Measurements from ENCODE around the gene UFC1.

UFC1 gene

DNA sequence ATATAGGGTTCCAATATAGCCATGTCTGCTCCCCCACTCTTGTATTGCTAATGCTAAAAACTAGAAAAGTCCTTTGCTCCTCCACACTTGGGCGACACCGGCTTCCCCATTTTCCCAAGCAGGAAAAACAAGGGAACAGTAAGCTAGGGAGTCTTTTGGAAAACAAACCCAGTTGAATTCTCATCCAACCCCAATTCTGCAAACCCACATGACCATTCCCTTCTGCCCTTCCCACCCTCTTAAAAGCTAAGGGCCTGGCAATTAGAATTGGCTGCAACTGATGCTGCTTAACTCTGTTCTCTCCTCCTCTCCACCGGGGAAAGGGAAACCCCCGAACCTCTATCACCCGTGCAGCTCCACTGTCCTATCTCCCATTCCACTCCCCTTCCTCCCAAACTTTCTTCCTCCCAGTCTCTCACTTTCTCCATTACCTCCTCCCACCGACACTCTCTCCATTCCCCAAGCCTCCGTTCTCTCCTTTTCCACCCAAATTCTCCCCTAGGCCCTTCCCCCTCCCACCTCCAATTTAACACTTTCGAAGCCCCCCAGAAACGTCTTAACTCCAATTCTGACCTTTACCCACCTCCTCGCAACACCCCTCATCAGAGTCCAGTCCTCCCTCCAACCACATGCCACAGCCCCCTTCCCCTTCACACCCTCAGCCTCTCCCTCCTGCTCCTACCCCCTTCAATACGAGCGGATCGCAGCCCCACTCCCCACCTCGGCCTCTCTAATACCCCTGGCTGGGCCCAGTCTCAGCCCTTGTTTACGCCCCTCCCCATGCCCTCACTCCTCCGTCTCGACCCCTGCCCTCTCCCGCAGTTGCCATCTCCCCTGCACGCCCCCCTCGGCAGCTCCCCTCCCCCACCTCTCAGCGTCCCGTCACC lies 22.0 kb upstream of the UFC1 start:
- TF ChIP-seq ESRRG (CRISPR knock-in tag; IDR thresholded peaks at IDR 0.05) = no peak
- TF ChIP-seq ZFP30 (CRISPR knock-in tag; IDR thresholded peaks at IDR 0.05) = no peak
- TF ChIP-seq, protein P1, sequence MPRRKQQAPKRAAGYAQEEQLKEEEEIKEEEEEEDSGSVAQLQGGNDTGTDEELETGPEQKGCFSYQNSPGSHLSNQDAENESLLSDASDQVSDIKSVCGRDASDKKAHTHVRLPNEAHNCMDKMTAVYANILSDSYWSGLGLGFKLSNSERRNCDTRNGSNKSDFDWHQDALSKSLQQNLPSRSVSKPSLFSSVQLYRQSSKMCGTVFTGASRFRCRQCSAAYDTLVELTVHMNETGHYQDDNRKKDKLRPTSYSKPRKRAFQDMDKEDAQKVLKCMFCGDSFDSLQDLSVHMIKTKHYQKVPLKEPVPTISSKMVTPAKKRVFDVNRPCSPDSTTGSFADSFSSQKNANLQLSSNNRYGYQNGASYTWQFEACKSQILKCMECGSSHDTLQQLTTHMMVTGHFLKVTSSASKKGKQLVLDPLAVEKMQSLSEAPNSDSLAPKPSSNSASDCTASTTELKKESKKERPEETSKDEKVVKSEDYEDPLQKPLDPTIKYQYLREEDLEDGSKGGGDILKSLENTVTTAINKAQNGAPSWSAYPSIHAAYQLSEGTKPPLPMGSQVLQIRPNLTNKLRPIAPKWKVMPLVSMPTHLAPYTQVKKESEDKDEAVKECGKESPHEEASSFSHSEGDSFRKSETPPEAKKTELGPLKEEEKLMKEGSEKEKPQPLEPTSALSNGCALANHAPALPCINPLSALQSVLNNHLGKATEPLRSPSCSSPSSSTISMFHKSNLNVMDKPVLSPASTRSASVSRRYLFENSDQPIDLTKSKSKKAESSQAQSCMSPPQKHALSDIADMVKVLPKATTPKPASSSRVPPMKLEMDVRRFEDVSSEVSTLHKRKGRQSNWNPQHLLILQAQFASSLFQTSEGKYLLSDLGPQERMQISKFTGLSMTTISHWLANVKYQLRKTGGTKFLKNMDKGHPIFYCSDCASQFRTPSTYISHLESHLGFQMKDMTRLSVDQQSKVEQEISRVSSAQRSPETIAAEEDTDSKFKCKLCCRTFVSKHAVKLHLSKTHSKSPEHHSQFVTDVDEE (CRISPR knock-in tag; IDR thresholded peaks at IDR 0.05) = no peak
- no peak for TF ChIP-seq ZNF565 (CRISPR knock-in tag; conservative IDR thresholded peaks at IDR 0.05; ENCODE audit: low read depth)
- no peak for TF ChIP-seq ZFP3 (CRISPR knock-in tag; IDR thresholded peaks at IDR 0.05)
- no peak for TF ChIP-seq TOX (CRISPR knock-in tag; IDR thresholded peaks at IDR 0.05; ENCODE audit: borderline replicate concordance)
- peak; percentile 18 for ATAC-seq

DNA sequence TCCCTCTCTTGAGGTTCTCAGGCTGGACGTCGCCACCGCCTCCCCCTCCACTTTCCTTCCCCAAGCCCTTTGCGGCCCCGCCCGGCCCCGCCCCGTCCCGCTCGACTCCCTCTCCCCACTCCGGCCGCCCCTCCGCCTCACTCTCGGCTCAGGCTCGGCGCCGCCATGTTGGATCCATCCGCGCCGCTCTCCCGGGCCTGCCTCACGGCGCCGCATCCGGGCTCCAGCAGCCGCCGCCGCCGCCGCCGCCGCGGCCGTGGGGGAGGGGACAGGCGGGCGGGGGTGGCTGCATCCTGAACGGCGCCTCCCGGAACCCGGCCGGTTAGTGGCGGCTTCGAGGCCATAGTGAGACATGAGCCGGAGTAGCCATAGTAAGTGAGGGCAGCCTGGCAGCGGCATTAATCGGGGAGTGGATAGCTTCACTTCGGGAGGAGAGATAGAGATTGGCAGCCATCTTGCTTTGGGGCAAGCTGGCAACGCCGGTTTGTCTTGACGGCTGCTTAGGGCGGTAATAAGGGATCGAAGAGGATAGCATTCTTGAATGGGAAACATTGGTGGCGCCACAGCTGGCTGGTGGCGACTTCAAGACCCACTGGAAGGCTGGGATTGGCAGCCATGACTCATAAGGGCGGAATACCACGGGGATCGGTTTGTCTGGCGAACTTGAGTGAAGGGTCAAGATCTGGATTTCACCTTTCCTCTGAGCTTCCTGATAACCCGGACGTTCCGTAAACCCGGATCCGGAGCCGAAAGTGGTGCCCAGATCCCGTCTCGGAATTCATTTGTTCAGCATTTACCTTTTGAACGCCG lies 21.2 kb upstream of the UFC1 start, which contains the start of gene DEDD:
TSS of gene DEDD (minus strand) at position 258 of the 810 bp plus-strand sequence. CDS start 8,205 bp downstream, outside the sequence.
- peak; percentile 95 for ATAC-seq
- TF ChIP-seq CSDC2 (CRISPR knock-in tag; IDR thresholded peaks at IDR 0.05) = peak; percentile 69; the same call in 1 of the 2 replicates
- TF ChIP-seq TOX (CRISPR knock-in tag; IDR thresholded peaks at IDR 0.05; ENCODE audit: borderline replicate concordance) = 0 out of 2 replicates have a peak, but pooled peaks have one; percentile 6
- TF ChIP-seq, protein P1 (CRISPR knock-in tag; IDR thresholded peaks at IDR 0.05) = peak; percentile 69
- TF ChIP-seq TCF4 (CRISPR knock-in tag; IDR thresholded peaks at IDR 0.05; ENCODE audit: borderline replicate concordance) = no peak
- TF ChIP-seq, protein P2, sequence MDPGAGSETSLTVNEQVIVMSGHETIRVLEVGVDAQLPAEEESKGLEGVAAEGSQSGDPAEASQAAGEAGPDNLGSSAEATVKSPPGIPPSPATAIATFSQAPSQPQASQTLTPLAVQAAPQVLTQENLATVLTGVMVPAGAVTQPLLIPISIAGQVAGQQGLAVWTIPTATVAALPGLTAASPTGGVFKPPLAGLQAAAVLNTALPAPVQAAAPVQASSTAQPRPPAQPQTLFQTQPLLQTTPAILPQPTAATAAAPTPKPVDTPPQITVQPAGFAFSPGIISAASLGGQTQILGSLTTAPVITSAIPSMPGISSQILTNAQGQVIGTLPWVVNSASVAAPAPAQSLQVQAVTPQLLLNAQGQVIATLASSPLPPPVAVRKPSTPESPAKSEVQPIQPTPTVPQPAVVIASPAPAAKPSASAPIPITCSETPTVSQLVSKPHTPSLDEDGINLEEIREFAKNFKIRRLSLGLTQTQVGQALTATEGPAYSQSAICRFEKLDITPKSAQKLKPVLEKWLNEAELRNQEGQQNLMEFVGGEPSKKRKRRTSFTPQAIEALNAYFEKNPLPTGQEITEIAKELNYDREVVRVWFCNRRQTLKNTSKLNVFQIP (CRISPR knock-in tag; IDR thresholded peaks at IDR 0.05; ENCODE audit: borderline replicate concordance, low read depth) = peak; percentile 24; the same call in 1 of the 2 replicates
- TF ChIP-seq PPARA (CRISPR knock-in tag; IDR thresholded peaks at IDR 0.05; ENCODE audit: borderline replicate concordance) = no peak

DNA sequence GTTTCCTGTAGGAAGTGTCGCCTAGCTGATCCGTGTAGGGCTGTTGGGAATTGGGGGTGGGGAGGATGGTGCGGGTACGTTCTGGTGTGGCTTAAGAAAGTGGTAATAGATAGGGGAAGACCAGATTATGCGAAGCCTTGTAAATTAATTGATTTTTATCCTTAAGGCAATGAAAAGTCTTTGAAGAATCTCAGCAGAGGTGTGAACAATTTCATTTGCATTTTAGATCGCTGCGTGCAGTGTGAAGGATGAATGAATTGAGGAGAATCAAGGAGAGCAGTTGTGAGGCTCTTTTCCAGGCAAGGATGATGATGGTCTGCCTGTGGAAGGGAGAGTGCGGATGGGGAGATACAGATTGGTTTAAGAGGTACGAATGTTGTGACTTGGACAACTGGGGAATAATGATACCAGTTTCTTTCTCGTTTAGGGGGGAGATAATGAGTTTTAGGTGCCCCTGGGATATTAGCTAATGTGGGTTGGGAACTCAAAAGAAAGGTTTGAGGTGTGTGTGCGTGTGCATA lies 20.5 kb upstream of the UFC1 start:
- peak; percentile 11 for ATAC-seq

More for the DNA sequence above, 20.5 kb upstream of the UFC1 start:
- TF ChIP-seq, protein P3, sequence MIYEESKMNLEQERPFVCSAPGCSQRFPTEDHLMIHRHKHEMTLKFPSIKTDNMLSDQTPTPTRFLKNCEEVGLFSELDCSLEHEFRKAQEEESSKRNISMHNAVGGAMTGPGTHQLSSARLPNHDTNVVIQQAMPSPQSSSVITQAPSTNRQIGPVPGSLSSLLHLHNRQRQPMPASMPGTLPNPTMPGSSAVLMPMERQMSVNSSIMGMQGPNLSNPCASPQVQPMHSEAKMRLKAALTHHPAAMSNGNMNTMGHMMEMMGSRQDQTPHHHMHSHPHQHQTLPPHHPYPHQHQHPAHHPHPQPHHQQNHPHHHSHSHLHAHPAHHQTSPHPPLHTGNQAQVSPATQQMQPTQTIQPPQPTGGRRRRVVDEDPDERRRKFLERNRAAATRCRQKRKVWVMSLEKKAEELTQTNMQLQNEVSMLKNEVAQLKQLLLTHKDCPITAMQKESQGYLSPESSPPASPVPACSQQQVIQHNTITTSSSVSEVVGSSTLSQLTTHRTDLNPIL (CRISPR knock-in tag; IDR thresholded peaks at IDR 0.05; ENCODE audit: low read depth) = no peak
- TF ChIP-seq ZNF8 (CRISPR knock-in tag; IDR thresholded peaks at IDR 0.05) (no peak), ZC3H10 (CRISPR knock-in tag; IDR thresholded peaks at IDR 0.05) (no peak), TOX (CRISPR knock-in tag; IDR thresholded peaks at IDR 0.05; ENCODE audit: borderline replicate concordance) (no peak), RARB (CRISPR knock-in tag; IDR thresholded peaks at IDR 0.05) (no peak)
- TF ChIP-seq, protein P4, sequence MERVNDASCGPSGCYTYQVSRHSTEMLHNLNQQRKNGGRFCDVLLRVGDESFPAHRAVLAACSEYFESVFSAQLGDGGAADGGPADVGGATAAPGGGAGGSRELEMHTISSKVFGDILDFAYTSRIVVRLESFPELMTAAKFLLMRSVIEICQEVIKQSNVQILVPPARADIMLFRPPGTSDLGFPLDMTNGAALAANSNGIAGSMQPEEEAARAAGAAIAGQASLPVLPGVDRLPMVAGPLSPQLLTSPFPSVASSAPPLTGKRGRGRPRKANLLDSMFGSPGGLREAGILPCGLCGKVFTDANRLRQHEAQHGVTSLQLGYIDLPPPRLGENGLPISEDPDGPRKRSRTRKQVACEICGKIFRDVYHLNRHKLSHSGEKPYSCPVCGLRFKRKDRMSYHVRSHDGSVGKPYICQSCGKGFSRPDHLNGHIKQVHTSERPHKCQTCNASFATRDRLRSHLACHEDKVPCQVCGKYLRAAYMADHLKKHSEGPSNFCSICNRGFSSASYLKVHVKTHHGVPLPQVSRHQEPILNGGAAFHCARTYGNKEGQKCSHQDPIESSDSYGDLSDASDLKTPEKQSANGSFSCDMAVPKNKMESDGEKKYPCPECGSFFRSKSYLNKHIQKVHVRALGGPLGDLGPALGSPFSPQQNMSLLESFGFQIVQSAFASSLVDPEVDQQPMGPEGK (CRISPR knock-in tag; IDR thresholded peaks at IDR 0.05; ENCODE audit: borderline replicate concordance) = no peak
